Left ventricle myocardium inferior (tissue), 1 donor: ENCODE data around the gene SLC35D3. TPM values are rescaled to one million over a fixed set of nuclear protein-coding genes. Genes with fewer than 3 reads are reported as not detected.
A peak's percentile ranks its signal among the peaks of the same experiment; 100 is the strongest.

ENCODE experiments used
- DNase-seq: peaks from one replicate; pipeline ENCODE4 v3.0.0-alpha.2; 2020
- H3K27ac ChIP-seq: fragments of 200-600 bp; replicated peaks from 2 replicates; pipeline ENCODE4 v1.8.0; 2021
- H3K27me3 ChIP-seq: fragments of 200-600 bp; 2 replicates; pipeline ENCODE4 v1.8.0; 2021; ENCODE audit warnings: low read depth
- H3K36me3 ChIP-seq: fragments of 200-600 bp; 2 replicates; pipeline ENCODE4 v1.8.0; 2021
- H3K4me1 ChIP-seq: fragments of 200-600 bp; 2 replicates; pipeline ENCODE4 v1.8.0; 2021
- H3K4me3 ChIP-seq: fragments of 200-600 bp; 2 replicates; pipeline ENCODE4 v1.8.0; 2021; ENCODE audit warnings: mild to moderate bottlenecking, moderate library complexity
- H3K9me3 ChIP-seq: fragments of 200-600 bp; replicated peaks from 2 replicates; pipeline ENCODE4 v1.8.0; 2021
- intact Hi-C: fragments of 100-400 bp; cut with micrococcal nuclease; formaldehyde crosslinking; loops from one replicate; pipeline ENCODE4 v1.11.0; 2022
- total RNA-seq: library from RNA; stranded (reverse); fragmentation: NEBNext Ultra II Directional; extraction: Animal tissue kit (Norgen Biotek cat#: 25700); gene quantifications from one replicate; pipeline ENCODE4 v1.2.1, GENCODE V29; 2021
- TF ChIP-seq, protein P1 (sequence below): fragments of 200-600 bp; IDR thresholded peaks from 2 replicates; pipeline ENCODE4 v1.8.0; 2021; ENCODE audit warnings: antibody characterized with exemption, mild to moderate bottlenecking, borderline replicate concordance
- donor health status: DM: no; HTN: yes; CAD: no; lungs with severe emphysema.

SLC35D3 gene
- total RNA-seq, 1 donor from 2014 or later, result 0.08 TPM

DNA sequence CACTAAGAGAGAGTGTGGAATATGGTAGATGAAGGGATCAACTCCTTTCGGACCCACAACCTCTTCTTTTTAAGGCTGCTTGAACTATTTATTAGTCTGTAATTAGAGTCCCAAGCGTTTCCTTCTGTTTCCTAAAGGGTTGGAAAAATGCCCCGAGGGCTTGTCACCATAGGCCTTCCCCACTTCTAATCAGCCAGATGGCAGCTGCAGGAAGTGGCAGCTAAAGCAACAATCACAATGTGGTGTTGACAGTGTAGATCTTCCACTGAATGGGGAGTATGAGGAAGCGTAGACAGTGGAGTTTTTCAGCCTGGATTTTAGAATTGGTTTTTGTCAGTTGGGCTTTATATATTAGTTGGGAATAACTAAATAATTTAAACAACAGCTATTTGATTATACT is 40.6 kb downstream of the SLC35D3 start:
- Histone ChIP-seq H3K27me3 (peaks cover 6% of the 10 kb centered on the region), H3K4me1 (peaks cover 32% of the 10 kb centered on the region), H3K4me3 (no peak overlapping the region), H3K9me3 (no peaks in the 10 kb centered on the region), H3K27ac (peak overlapping the region; percentile 87), H3K36me3 (no peaks in the 10 kb centered on the region)
- DNase-seq, result peak; percentile 28
- TF ChIP-seq, protein P1, sequence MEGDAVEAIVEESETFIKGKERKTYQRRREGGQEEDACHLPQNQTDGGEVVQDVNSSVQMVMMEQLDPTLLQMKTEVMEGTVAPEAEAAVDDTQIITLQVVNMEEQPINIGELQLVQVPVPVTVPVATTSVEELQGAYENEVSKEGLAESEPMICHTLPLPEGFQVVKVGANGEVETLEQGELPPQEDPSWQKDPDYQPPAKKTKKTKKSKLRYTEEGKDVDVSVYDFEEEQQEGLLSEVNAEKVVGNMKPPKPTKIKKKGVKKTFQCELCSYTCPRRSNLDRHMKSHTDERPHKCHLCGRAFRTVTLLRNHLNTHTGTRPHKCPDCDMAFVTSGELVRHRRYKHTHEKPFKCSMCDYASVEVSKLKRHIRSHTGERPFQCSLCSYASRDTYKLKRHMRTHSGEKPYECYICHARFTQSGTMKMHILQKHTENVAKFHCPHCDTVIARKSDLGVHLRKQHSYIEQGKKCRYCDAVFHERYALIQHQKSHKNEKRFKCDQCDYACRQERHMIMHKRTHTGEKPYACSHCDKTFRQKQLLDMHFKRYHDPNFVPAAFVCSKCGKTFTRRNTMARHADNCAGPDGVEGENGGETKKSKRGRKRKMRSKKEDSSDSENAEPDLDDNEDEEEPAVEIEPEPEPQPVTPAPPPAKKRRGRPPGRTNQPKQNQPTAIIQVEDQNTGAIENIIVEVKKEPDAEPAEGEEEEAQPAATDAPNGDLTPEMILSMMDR, result no peak
- intact Hi-C loops, result no loop called here

DNA sequence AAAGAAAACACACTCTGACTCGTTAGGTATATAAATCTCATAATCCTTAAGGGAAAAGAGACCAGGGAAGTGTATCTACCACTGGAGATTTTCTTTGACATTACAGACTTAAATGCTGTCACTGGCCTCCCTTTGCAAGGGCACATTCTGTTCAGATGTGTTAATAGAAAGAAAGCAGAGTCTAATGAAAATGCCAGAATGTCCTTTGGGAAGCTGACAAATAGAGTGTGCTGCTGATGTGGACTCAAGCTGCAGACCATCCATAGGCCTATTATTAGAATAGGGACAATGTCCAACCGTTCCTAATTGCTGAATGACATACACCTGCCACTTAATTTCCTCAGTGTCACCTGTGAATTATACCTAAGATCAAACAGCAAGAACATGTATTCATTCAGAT is 41.2 kb downstream of the SLC35D3 start:
- DNase-seq, result no peak
- intact Hi-C loops, result no loop called here
- peaks cover 7% of the 10 kb centered on the region for H3K27me3 ChIP-seq
- H3K36me3 ChIP-seq, result no peaks in the 10 kb centered on the region
- TF ChIP-seq, protein P1, result no peak
- no peaks in the 10 kb centered on the region for H3K9me3 ChIP-seq
- H3K4me3 ChIP-seq, result no peak overlapping the region
- peak overlapping the region; percentile 87 for H3K27ac ChIP-seq
- H3K4me1 ChIP-seq, result peaks cover 33% of the 10 kb centered on the region

DNA sequence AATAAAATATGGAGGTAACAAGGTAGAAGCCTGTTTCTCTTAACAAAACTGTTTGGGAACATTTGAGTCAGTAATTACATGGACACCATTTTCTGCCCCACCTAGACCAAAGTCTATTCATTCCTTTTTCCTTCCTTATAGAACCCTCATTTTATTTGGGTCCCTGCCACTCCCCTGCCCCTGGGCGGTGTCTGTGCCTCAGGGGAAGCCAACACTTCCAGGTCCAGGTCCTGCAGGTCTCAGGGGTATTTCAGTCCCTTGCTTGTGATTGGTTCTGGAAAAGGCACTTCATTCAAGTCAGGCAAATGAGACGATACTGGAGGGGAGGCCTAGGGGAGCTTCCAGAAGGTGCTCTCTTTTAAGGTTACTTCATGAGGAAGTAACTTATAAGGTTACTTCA is 42.3 kb downstream of the SLC35D3 start:
- H3K27ac ChIP-seq, result peak overlapping the region; percentile 87
- TF ChIP-seq, protein P1, result no peak
- peaks cover 36% of the 10 kb centered on the region for H3K4me1 ChIP-seq
- H3K36me3 ChIP-seq, result no peaks in the 10 kb centered on the region
- H3K9me3 ChIP-seq, result no peaks in the 10 kb centered on the region
- intact Hi-C loops, result no loop called here
- H3K27me3 ChIP-seq, result peaks cover 13% of the 10 kb centered on the region
- H3K4me3 ChIP-seq, result no peak overlapping the region
- DNase-seq, result no peak

DNA sequence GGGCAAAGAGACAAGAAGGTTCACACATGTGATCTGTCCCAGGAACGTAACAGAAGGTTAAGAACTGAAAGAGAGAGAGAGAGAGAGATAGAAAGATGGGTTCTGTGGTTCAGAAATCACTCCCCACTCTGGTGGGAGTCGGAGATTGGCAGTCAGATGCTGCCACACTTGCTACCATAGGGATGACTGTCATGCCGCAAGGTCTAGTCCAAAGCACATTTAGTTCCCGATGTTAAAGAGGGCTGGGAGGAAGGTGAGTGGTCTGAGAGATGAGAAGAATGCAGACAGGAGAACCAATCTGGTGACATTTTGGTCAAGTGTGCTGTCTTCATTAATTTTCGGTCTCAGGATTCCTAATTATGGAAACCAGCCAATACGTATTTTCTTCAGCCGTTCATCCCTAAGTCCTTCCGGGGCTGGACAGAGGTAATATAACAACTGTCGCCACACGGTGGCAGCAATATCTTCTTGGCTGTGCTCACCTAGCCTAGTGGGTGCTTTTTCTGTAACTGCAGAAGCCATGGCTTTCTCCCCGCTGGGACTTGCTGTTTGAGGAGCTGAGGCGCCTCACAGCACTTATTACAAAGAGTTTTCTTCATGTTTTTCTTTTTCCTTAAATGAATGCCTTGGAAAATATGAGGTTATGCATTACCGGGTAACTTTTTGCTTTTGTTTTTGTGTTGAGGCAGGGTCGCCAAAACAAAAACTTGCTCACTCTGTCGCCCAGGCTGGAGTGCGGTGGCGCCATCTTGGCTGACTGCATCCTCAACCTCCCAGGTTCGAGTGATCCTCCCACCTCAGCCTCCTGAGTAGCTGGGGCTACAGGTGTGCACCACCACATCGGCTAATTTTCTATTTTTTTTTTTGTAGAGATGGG is 46.0 kb downstream of the SLC35D3 start:
- peaks cover 22% of the 10 kb centered on the region for H3K4me1 ChIP-seq
- TF ChIP-seq, protein P1, result peak; percentile 70
- no peak overlapping the region for H3K4me3 ChIP-seq
- no peaks in the 10 kb centered on the region for H3K36me3 ChIP-seq
- peaks cover 13% of the 10 kb centered on the region for H3K27me3 ChIP-seq
- peak; percentile 71 for DNase-seq
- H3K9me3 ChIP-seq, result no peaks in the 10 kb centered on the region
- intact Hi-C loops, result no loop called here
- peak overlapping the region; percentile 86 for H3K27ac ChIP-seq

DNA sequence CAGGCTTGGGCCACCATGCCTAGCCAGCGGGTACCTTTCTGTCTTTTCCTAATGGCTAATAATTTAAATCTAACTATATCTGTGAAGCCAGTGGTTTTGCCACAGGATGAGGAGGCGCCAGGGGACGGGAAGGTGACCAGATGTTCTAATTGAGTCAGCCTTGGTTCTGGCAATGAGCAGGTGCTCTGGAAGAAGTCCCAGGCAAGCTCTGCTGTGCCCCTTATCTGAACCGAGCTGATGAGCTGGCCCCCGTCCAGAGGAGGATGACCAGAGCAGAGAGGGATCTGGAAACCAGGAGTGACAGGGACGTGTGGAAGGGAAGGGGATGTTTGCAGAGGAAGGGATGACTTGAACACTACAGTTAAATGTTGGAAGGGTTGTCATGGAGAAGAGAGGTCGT is 46.7 kb downstream of the SLC35D3 start:
- intact Hi-C loops, result no loop called here
- Histone ChIP-seq H3K27ac (peak overlapping the region; percentile 86), H3K4me3 (no peak overlapping the region), H3K4me1 (peaks cover 19% of the 10 kb centered on the region), H3K9me3 (no peaks in the 10 kb centered on the region), H3K36me3 (no peaks in the 10 kb centered on the region), H3K27me3 (peaks cover 13% of the 10 kb centered on the region)
- TF ChIP-seq, protein P1, result no peak
- peak; percentile 82 for DNase-seq
